HEK293T (cell line): ENCODE results near the gene COL6A5.
A peak's percentile ranks its signal among the peaks of the same experiment; 100 is the strongest.
"Not testable (repeated sequence)": the region's sequence is repeated elsewhere in the genome, so short reads cannot be mapped to it uniquely, and the experiment has no call there.

Experiments used
- CTCF ChIA-PET: fragments of 350-600 bp; formaldehyde crosslinking; extraction: SDS; loops from one replicate; lab custom pipeline; 2021; ENCODE audit warnings: antibody characterized with exemption, inconsistent platforms; lab: Yijun Ruan, JAX
- POLR2A ChIA-PET: fragments of 350-600 bp; formaldehyde crosslinking; extraction: SDS; loops from one replicate; lab custom pipeline; 2020; ENCODE audit warnings: antibody characterized with exemption, inconsistent platforms; lab: Yijun Ruan, JAX
- DNase-seq: peaks from one replicate; pipeline ENCODE4 v3.0.0; 2012; ENCODE audit warnings: mixed read lengths; ENCODE audit errors: extremely low spot score
- ARNT ChIP-seq: fragments of 450-650 bp; IDR thresholded peaks from 2 replicates; pipeline ENCODE4 v1.6.1; 2017; ENCODE audit warnings: mild to moderate bottlenecking
- BHLHE40 ChIP-seq: fragments of 450-650 bp; IDR thresholded peaks from 2 replicates; pipeline ENCODE4 v1.6.1; 2016; ENCODE audit warnings: mild to moderate bottlenecking, moderate library complexity, borderline replicate concordance
- CTBP1 ChIP-seq: fragments of 450-650 bp; IDR thresholded peaks from 2 replicates; pipeline ENCODE4 v1.6.1; 2016; ENCODE audit warnings: borderline replicate concordance
- ELF4 ChIP-seq: fragments of 450-650 bp; IDR thresholded peaks from 2 replicates; pipeline ENCODE4 v1.6.1; 2017; ENCODE audit warnings: antibody characterized with exemption
- FOXA1 ChIP-seq: fragments of 450-650 bp; IDR thresholded peaks from 2 replicates; pipeline ENCODE4 v1.6.1; 2016; ENCODE audit warnings: mild to moderate bottlenecking
- FOXK2 ChIP-seq: fragments of 450-650 bp; IDR thresholded peaks from 2 replicates; pipeline ENCODE4 v1.6.1; 2016; ENCODE audit warnings: mild to moderate bottlenecking
- FOXM1 ChIP-seq: fragments of 450-650 bp; IDR thresholded peaks from 2 replicates; pipeline ENCODE4 v1.6.1; 2017; ENCODE audit warnings: mild to moderate bottlenecking, borderline replicate concordance
- HDGF ChIP-seq: fragments of 450-650 bp; IDR thresholded peaks from 2 replicates; pipeline ENCODE4 v1.6.1; 2017; ENCODE audit warnings: antibody characterized with exemption, borderline replicate concordance
- L3MBTL2 ChIP-seq: fragments of 450-650 bp; conservative IDR thresholded peaks from 2 replicates; pipeline ENCODE4 v1.6.1; 2016; ENCODE audit warnings: mild to moderate bottlenecking
- LEF1 ChIP-seq: fragments of 450-650 bp; IDR thresholded peaks from 2 replicates; pipeline ENCODE4 v1.6.1; 2017; ENCODE audit warnings: mild to moderate bottlenecking, borderline replicate concordance
- NFRKB ChIP-seq: fragments of 450-650 bp; IDR thresholded peaks from 2 replicates; pipeline ENCODE4 v1.6.1; 2016; ENCODE audit warnings: mild to moderate bottlenecking, moderate library complexity
- PKNOX1 ChIP-seq: fragments of 450-650 bp; IDR thresholded peaks from 2 replicates; pipeline ENCODE4 v1.6.1; 2016
- SP1 ChIP-seq: fragments of 450-650 bp; IDR thresholded peaks from 2 replicates; pipeline ENCODE4 v1.6.1; 2017
- SUZ12 ChIP-seq: fragments of 450-650 bp; IDR thresholded peaks from 2 replicates; pipeline ENCODE4 v1.6.1; 2016; ENCODE audit warnings: mild to moderate bottlenecking
- TARDBP ChIP-seq: fragments of 450-650 bp; IDR thresholded peaks from 2 replicates; pipeline ENCODE4 v1.6.1; 2016
- ZNF384 ChIP-seq: fragments of 450-650 bp; IDR thresholded peaks from 2 replicates; pipeline ENCODE4 v1.6.1; 2016

Gene COL6A5

GRCh38 chr3:130395916-130396315, 50.4 kb downstream of the COL6A5 start:
- ChIA-PET CTCF (no interaction called here), POLR2A (no interaction called here)
- no peak for DNase-seq
- no peak for TF ChIP-seq ELF4
- TF ChIP-seq PKNOX1: no peak

- CTCF ChIA-PET: no interaction called here
- DNase-seq: no peak
- POLR2A ChIA-PET: no interaction called here
- no peak for TF ChIP-seq ZNF384
- no peak for TF ChIP-seq NFRKB
- TF ChIP-seq SUZ12: no peak
- no peak for TF ChIP-seq CTBP1
- TF ChIP-seq PKNOX1: no peak
- no peak for TF ChIP-seq HDGF
- no peak for TF ChIP-seq L3MBTL2
- TF ChIP-seq BHLHE40: no peak
- TF ChIP-seq SP1: no peak
- TF ChIP-seq ELF4: no peak
- no peak for TF ChIP-seq TARDBP
- TF ChIP-seq FOXK2: no peak
- no peak for TF ChIP-seq FOXM1
- TF ChIP-seq FOXA1: no peak
- TF ChIP-seq ARNT: no peak
- no peak for TF ChIP-seq LEF1
Measured at GRCh38 chr3:130404401-130404800, 58.9 kb downstream of the COL6A5 start.

- POLR2A ChIA-PET: no interaction called here
- TF ChIP-seq PKNOX1: peak; percentile 64
- TF ChIP-seq LEF1: no peak
- CTCF ChIA-PET: no interaction called here
- DNase-seq: no peak
Measured at GRCh38 chr3:130405956-130406355, 60.5 kb downstream of the COL6A5 start.

- POLR2A ChIA-PET, DNase-seq: not testable (repeated sequence)
- CTCF ChIA-PET: interaction anchor here (0.6 kb wide), 1 partner anchor 115 kb away, joined by 4 read pairs; no protein-coding TSS in a partner anchor
Measured at GRCh38 chr3:130408253-130408652, 62.8 kb downstream of the COL6A5 start.

GRCh38 chr3:130411320-130411719, 65.8 kb downstream of the COL6A5 start:
- no peak for TF ChIP-seq BHLHE40
- TF ChIP-seq HDGF: no peak
- no peak for TF ChIP-seq PKNOX1
- TF ChIP-seq FOXK2: no peak
- no peak for TF ChIP-seq LEF1
- no peak for TF ChIP-seq TARDBP
- TF ChIP-seq NFRKB: no peak
- no peak for TF ChIP-seq SP1
- no peak for TF ChIP-seq FOXM1
- no peak for TF ChIP-seq ZNF384
- TF ChIP-seq SUZ12: no peak
- no peak for TF ChIP-seq L3MBTL2
- no peak for TF ChIP-seq CTBP1
- no peak for TF ChIP-seq ELF4
- TF ChIP-seq FOXA1: no peak
- TF ChIP-seq ARNT: no peak
- ChIA-PET POLR2A (no interaction called here), CTCF (interaction anchor here (0.6 kb wide), 1 partner anchor 476 kb away, joined by 3 read pairs; no protein-coding TSS in a partner anchor)
- DNase-seq: no peak

GRCh38 chr3:130412991-130413560, 67.6 kb downstream of the COL6A5 start:
- TF ChIP-seq TARDBP (no peak), NFRKB (no peak), FOXK2 (no peak), ZNF384 (no peak)
- POLR2A ChIA-PET: interaction anchor here (1.3 kb wide), 1 partner anchor 11 kb away, joined by 3 read pairs; no protein-coding TSS in a partner anchor
- no peak for DNase-seq
- CTCF ChIA-PET: interaction anchor here (1.2 kb wide), 1 partner anchor 137 kb away, joined by 4 read pairs; no protein-coding TSS in a partner anchor

GRCh38 chr3:130414457-130414856, 69.0 kb downstream of the COL6A5 start:
- ChIA-PET POLR2A (no interaction called here), CTCF (interaction anchor here (1.2 kb wide), 1 partner anchor 138 kb away, joined by 4 read pairs; no protein-coding TSS in a partner anchor)
- TF ChIP-seq L3MBTL2 (no peak), ARNT (no peak), FOXM1 (no peak), SP1 (no peak), HDGF (no peak), BHLHE40 (no peak), NFRKB (no peak), LEF1 (no peak), CTBP1 (no peak), FOXK2 (no peak), FOXA1 (no peak), ZNF384 (no peak), SUZ12 (no peak), ELF4 (no peak)
- DNase-seq: no peak
